GM12878 (cell line): Measurements from ENCODE around the gene SLC38A5. TPM values are rescaled to one million over a fixed set of nuclear protein-coding genes. Genes with fewer than 3 reads are reported as not detected.

ENCODE experiments used
- ATAC-seq: fragments of 200-7000 bp; cut with Tn5 transposase; 3 replicates; pipeline ENCODE4 v1.9.1; 2020; ENCODE audit warnings: mild to moderate bottlenecking, moderate library complexity
- BruUV-seq: library from RNA; stranded (reverse); fragments of 400-500 nt; replicated peaks from 2 replicates; lab custom pipeline; 2021; lab: Mats Ljungman, UMichigan
- CTCF ChIA-PET: fragments of 300-600 bp; sonication (Branson Sonifier 250); formaldehyde crosslinking; extraction: SDS; loops from one replicate; lab custom pipeline; 2021; ENCODE audit warnings: inconsistent platforms; lab: Yijun Ruan, JAX
- POLR2A ChIA-PET: fragments of 350-600 bp; formaldehyde crosslinking; extraction: SDS; loops from one replicate; lab custom pipeline; 2021; ENCODE audit warnings: inconsistent platforms; lab: Charles Lee
- RAD21 ChIA-PET: fragments of 300-600 bp; sonication (Branson Sonifier 250); formaldehyde crosslinking; loops from one replicate; lab custom pipeline; 2023; ENCODE audit warnings: antibody characterized with exemption; ENCODE audit not compliant: unreplicated experiment; lab: Charles Lee
- SMC1A ChIA-PET: fragments of 300-600 bp; sonication (Branson Sonifier 250); formaldehyde crosslinking; loops from one replicate; lab custom pipeline; 2023; ENCODE audit not compliant: unreplicated experiment, uncharacterized antibody; lab: Charles Lee
- DNase-seq: peaks from one replicate; pipeline ENCODE4 v3.0.0-alpha.2; 2011; ENCODE audit warnings: low read depth, low spot score
- FAIRE-seq: peaks from 3 replicates; lab custom pipeline; 2011; peaks lifted over from hg19 to GRCh38; lab: Jason Lieb, UNC
- H2AFZ ChIP-seq: 2 replicates; pipeline ENCODE4 v1.6.0; 2011; ENCODE audit warnings: low read depth, low read length, control low read depth; ENCODE audit not compliant: control insufficient read depth
- H3K27ac ChIP-seq: 2 replicates; pipeline ENCODE4 v1.5.1; 2011; ENCODE audit warnings: control low read depth; ENCODE audit not compliant: control insufficient read depth, insufficient read depth
- H3K27me3 ChIP-seq, 2 experiments: replicated peaks in 1 of 2; 2 replicates each; pipeline versions ENCODE4 v1.6.0 to v1.6.1; 2011; ENCODE audit warnings: low read length in 1 of 2; ENCODE audit not compliant: control insufficient read depth in 2 of 2, insufficient read depth in 2 of 2
- H3K36me3 ChIP-seq, 2 experiments: 2 replicates each; pipeline ENCODE4 v1.5.1; 2011; ENCODE audit warnings: low read length in 1 of 2; ENCODE audit not compliant: control insufficient read depth in 2 of 2, insufficient read depth in 2 of 2
- H3K4me1 ChIP-seq: 2 replicates; pipeline ENCODE4 v1.6.1; 2011; ENCODE audit warnings: mild to moderate bottlenecking, low read length, moderate library complexity, mixed read lengths; ENCODE audit not compliant: control insufficient read depth, insufficient read depth
- H3K4me2 ChIP-seq: 2 replicates; pipeline ENCODE4 v1.6.0; 2011; ENCODE audit warnings: control low read depth; ENCODE audit not compliant: control insufficient read depth, insufficient read depth
- H3K4me3 ChIP-seq: fragments of 200-600 bp; sonication (generic); 2 replicates; pipeline ENCODE4 v1.5.1; 2016
- H3K79me2 ChIP-seq: 2 replicates; pipeline ENCODE4 v1.6.0; 2011; ENCODE audit warnings: low read length; ENCODE audit not compliant: control insufficient read depth, insufficient read depth
- H3K9ac ChIP-seq: 2 replicates; pipeline ENCODE4 v1.8.0; 2011; ENCODE audit warnings: low read length, control low read depth, mixed read lengths; ENCODE audit not compliant: control insufficient read depth, insufficient read depth
- H3K9me3 ChIP-seq: replicated peaks from 3 replicates; pipeline ENCODE4 v1.5.1; 2011; ENCODE audit warnings: mild to moderate bottlenecking, low read length; ENCODE audit not compliant: control insufficient read depth, insufficient read depth
- H4K20me1 ChIP-seq: 2 replicates; pipeline ENCODE4 v1.6.0; 2011; ENCODE audit not compliant: control insufficient read depth, insufficient read depth
- CHD4 ChIP-seq: fragments of 200-600 bp; sonication (generic); IDR thresholded peaks from 2 replicates; pipeline ENCODE4 v1.6.1; 2016; ENCODE audit warnings: mild to moderate bottlenecking
- GABPA ChIP-seq: IDR thresholded peaks from 2 replicates; pipeline ENCODE4 v1.6.1; 2014; ENCODE audit warnings: antibody characterized with exemption, low read depth, mild to moderate bottlenecking, inconsistent platforms
- MEF2A ChIP-seq: IDR thresholded peaks from 2 replicates; pipeline ENCODE4 v1.6.1; 2011; ENCODE audit warnings: low read depth, mild to moderate bottlenecking, low read length, moderate library complexity; ENCODE audit not compliant: insufficient read depth
- SIN3A ChIP-seq: IDR thresholded peaks from 2 replicates; pipeline ENCODE4 v1.6.1; 2012; ENCODE audit warnings: low read depth, low read length, improper control_type of control experiment
- TAF1 ChIP-seq: IDR thresholded peaks from 2 replicates; pipeline ENCODE4 v1.6.1; 2011; ENCODE audit warnings: mild to moderate bottlenecking, low read depth, low read length, borderline replicate concordance
- TARDBP ChIP-seq: IDR thresholded peaks from 2 replicates; pipeline ENCODE4 v1.6.1; 2016; ENCODE audit warnings: borderline replicate concordance
- TBL1XR1 ChIP-seq: IDR thresholded peaks from 2 replicates; pipeline ENCODE4 v1.6.1; 2012; ENCODE audit warnings: low read depth, low read length, improper control_type of control experiment
- ZNF207 ChIP-seq: fragments of 450-650 bp; IDR thresholded peaks from 2 replicates; pipeline ENCODE4 v1.6.1; 2014; ENCODE audit warnings: antibody characterized with exemption, mild to moderate bottlenecking, borderline replicate concordance
- WGBS: methylation state at CpG from one replicate; pipeline ENCODE4 v1.1.6; 2016; ENCODE audit warnings: low lambda C conversion rate; ENCODE audit not compliant: insufficient replicate concordance, insufficient coverage; ENCODE audit errors: missing lambda C conversion rate; 5-methylcytosine and 5-hydroxymethylcytosine counted together
- in situ Hi-C: fragments of 300-500 bp; cut with MboI; formaldehyde crosslinking; loops from 9 replicates; pipeline ENCODE4 v1.14.3; 2018; ENCODE audit warnings: mixed read lengths
- intact Hi-C: fragments of 100-400 bp; cut with micrococcal nuclease; formaldehyde crosslinking; loops from one replicate; pipeline ENCODE4 v1.14.2; 2022; ENCODE audit not compliant: unreplicated experiment
- polyA plus RNA-seq, 11 experiments: library from polyadenylated mRNA; depleted of rRNA in 4 of 11; unstranded in 6 of 11; stranded (reverse) in 5 of 11; fragments of >200 nt; fragmentation: Nextera tagmentation in 4 of 11; fragmentation: Illumina TruSeq in 1 of 11; extraction: Ambion mirVana in 4 of 11; extraction: Trizol in 1 of 11; gene quantifications; 1 replicate in 1 of 11; 2 replicates in 10 of 11; pipeline versions ENCODE4 v1.2.1 to v1.2.3, GENCODE V29; 2011 to 2016; ENCODE audit warnings: inconsistent platforms in 2 of 11, missing spikeins in 2 of 11, low read depth in 1 of 11
- total RNA-seq, 4 experiments: library from RNA; depleted of rRNA in 3 of 4; stranded (reverse); fragments of >200 nt in 3 of 4; fragmentation: Illumina TruSeq in 1 of 4; extraction: Trizol in 1 of 4; gene quantifications; 2 replicates each; pipeline versions ENCODE4 v1.2.1 to v1.2.3, GENCODE V29; 2013 to 2021
- TF ChIP-seq, protein P1 (sequence below): fragments of 450-650 bp; IDR thresholded peaks from 2 replicates; pipeline ENCODE4 v1.6.1; 2017; ENCODE audit warnings: mild to moderate bottlenecking
- TF ChIP-seq, protein P2 (sequence below): IDR thresholded peaks from 2 replicates; pipeline ENCODE4 v1.6.1; 2011; ENCODE audit warnings: borderline replicate concordance, low read depth, mild to moderate bottlenecking, moderate library complexity, low read length; ENCODE audit not compliant: insufficient read depth, poor library complexity, severe bottlenecking

The SLC38A5 gene
- total and polyA plus RNA-seq, 10 of the 15 experiments (the other 5 are each of a cell fraction or from before 2014, with no cell fraction given) = 4.2 to 108 (median 70.6) TPM

DNA sequence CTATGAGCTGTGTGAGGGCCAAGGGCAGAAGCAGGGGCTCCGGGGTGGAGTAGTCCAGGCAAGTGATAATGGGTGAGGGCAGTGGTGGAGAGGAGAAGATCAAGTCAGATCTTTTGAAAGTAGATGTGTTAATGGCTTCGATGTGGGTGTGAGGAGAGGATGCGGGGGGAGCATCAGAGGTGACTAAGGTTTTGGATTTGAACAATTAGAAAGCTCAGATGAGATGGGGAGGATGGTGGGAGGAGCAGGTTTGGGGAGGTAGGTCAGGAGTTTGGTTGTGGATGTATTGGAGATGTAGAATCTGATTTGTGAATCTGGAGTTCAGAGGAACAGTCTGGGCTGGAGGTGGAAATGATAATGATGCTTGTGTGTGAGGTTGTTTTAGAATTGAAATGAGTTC is 10.5 kb upstream of the SLC38A5 start:
- SMC1A ChIA-PET = no interaction called here
- Histone ChIP-seq H3K27ac (no peak overlapping the region), H3K4me1 (no peaks in the 10 kb centered on the region), H3K4me2 (no peak overlapping the region), H3K9ac (no peak overlapping the region), H2AFZ (no peak overlapping the region), H4K20me1 (no peaks in the 10 kb centered on the region), H3K79me2 (peaks cover 26% of the 10 kb centered on the region), H3K27me3 (no peaks in the 10 kb centered on the region), H3K4me3 (no peak overlapping the region), H3K36me3 (peaks cover 0 to 2% of the 10 kb centered on the region in 2 experiments; a peak in 2 of 4 replicates), H3K9me3 (no peaks in the 10 kb centered on the region)
- BruUV-seq = no TSS peak
- FAIRE-seq (no peak), ATAC-seq (no peak), DNase-seq (no peak)
- 35% methylated on average over 3 of the region's 3 CpGs for WGBS
- no peak for TF ChIP-seq CHD4
- TF ChIP-seq, protein P1, sequence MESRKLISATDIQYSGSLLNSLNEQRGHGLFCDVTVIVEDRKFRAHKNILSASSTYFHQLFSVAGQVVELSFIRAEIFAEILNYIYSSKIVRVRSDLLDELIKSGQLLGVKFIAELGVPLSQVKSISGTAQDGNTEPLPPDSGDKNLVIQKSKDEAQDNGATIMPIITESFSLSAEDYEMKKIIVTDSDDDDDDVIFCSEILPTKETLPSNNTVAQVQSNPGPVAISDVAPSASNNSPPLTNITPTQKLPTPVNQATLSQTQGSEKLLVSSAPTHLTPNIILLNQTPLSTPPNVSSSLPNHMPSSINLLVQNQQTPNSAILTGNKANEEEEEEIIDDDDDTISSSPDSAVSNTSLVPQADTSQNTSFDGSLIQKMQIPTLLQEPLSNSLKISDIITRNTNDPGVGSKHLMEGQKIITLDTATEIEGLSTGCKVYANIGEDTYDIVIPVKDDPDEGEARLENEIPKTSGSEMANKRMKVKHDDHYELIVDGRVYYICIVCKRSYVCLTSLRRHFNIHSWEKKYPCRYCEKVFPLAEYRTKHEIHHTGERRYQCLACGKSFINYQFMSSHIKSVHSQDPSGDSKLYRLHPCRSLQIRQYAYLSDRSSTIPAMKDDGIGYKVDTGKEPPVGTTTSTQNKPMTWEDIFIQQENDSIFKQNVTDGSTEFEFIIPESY = no peak
- TF ChIP-seq, protein P2, sequence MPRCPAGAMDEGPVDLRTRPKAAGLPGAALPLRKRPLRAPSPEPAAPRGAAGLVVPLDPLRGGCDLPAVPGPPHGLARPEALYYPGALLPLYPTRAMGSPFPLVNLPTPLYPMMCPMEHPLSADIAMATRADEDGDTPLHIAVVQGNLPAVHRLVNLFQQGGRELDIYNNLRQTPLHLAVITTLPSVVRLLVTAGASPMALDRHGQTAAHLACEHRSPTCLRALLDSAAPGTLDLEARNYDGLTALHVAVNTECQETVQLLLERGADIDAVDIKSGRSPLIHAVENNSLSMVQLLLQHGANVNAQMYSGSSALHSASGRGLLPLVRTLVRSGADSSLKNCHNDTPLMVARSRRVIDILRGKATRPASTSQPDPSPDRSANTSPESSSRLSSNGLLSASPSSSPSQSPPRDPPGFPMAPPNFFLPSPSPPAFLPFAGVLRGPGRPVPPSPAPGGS = no peak
- no peak for TF ChIP-seq GABPA
- TF ChIP-seq TBL1XR1 = no peak
- no peak for TF ChIP-seq MEF2A
- TF ChIP-seq ZNF207 = no peak
- no peak for TF ChIP-seq SIN3A
- no peak for TF ChIP-seq TARDBP
- TF ChIP-seq TAF1 = no peak
- CTCF ChIA-PET = no interaction called here
- intact Hi-C loops = no loop called here
- RAD21 ChIA-PET = no interaction called here
- POLR2A ChIA-PET = no interaction called here
- in situ Hi-C loops = no loop called here
